ENCODE results near the gene C6orf136. TPM values are rescaled to one million over a fixed set of nuclear protein-coding genes. Genes with fewer than 3 reads are reported as not detected.

Gene C6orf136
- polyA plus RNA-seq, 1 donor (not counting 4 experiments of a cell fraction or from before 2014, with no cell fraction given) = 7.8 TPM

DNA sequence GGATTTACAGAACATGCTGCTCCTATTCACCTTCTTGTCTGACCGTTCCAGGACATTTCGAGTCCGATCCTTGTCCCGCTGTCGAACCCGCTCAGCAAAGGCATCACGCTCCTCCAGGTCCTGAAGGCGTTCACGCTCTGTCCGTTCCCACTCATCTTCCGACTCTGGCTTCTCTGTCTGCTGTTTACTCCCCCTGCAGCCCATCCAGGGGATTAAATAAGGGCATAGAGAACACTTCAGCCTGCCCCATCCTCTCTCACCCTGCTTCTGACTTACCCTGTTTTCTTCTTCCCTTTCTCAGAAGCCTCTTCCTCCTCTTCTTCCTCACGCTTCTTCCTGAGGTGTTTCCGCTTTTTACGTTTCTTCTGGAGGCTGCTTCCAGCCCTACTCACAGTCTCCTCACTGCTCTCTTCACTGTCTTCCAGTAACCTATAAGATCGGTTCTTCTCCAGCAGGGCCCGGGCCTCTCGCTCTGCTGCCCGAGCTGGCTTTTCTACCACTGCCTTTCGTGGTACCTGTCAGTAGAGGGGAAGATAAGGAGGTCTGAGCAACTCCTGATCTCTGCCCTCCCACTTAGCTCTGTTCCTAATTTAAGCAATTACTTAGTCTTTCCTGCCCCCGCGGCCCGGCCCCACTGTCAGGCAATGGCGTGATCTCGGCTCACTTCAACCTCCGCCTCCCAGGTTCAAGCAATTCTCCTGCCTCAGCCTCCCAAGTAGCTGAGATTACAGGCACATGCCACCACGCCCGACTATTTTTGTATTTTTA, 24.0 kb downstream of the C6orf136 start:
- FAIRE-seq (no peak), DNase-seq (ENCODE audit: low read depth, low spot score) (no peak)
- dilution Hi-C loops (cut with MboI; ENCODE audit: extremely low pct_ligation_motif_present, low sequenced_read_pairs) = no loop called here
- no peaks in the 10 kb centered on the region for H3K9me1 ChIP-seq (ENCODE audit: control insufficient read depth, extremely low read depth, insufficient read depth, low read length)
- peaks cover 22% of the 10 kb centered on the region for H3K79me2 ChIP-seq (ENCODE audit: control insufficient read depth, insufficient read depth, low read length)
- peaks cover 7% of the 10 kb centered on the region for H3K4me1 ChIP-seq (ENCODE audit: control insufficient read depth, extremely low read depth, insufficient read depth, low read length)
- H2AFZ ChIP-seq (ENCODE audit: control insufficient read depth, low read length) = no peak overlapping the region
- TF ChIP-seq, protein P1, sequence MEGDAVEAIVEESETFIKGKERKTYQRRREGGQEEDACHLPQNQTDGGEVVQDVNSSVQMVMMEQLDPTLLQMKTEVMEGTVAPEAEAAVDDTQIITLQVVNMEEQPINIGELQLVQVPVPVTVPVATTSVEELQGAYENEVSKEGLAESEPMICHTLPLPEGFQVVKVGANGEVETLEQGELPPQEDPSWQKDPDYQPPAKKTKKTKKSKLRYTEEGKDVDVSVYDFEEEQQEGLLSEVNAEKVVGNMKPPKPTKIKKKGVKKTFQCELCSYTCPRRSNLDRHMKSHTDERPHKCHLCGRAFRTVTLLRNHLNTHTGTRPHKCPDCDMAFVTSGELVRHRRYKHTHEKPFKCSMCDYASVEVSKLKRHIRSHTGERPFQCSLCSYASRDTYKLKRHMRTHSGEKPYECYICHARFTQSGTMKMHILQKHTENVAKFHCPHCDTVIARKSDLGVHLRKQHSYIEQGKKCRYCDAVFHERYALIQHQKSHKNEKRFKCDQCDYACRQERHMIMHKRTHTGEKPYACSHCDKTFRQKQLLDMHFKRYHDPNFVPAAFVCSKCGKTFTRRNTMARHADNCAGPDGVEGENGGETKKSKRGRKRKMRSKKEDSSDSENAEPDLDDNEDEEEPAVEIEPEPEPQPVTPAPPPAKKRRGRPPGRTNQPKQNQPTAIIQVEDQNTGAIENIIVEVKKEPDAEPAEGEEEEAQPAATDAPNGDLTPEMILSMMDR (optimal IDR thresholded peaks at IDR 0.05 in 1 of 3, IDR thresholded peaks at IDR 0.05 in 1 of 3, conservative IDR thresholded peaks at IDR 0.05 in 1 of 3; ENCODE audit: extremely low read depth in 1 of 3, insufficient read depth in 2 of 3, low read length in 3 of 3) = peak in 2 of 3 experiments; percentile 17 to 45
- no peak for TF ChIP-seq EZH2 (IDR thresholded peaks at IDR 0.05; ENCODE audit: low read length)
- no peak overlapping the region for H3K9ac ChIP-seq (ENCODE audit: control insufficient read depth, extremely low read depth, insufficient read depth, low read length)
- H3K36me3 ChIP-seq (ENCODE audit: control insufficient read depth in 2 of 2, extremely low read depth in 1 of 2, insufficient read depth in 2 of 2, low read length in 2 of 2) = peaks cover 14 to 27% of the 10 kb centered on the region in 2 experiments
- H3K9me3 ChIP-seq (ENCODE audit: control insufficient read depth, low read depth, low read length) = no peaks in the 10 kb centered on the region
- no peak overlapping the region for H3K27ac ChIP-seq (ENCODE audit: control insufficient read depth, insufficient read depth, low read length)
- H3K27me3 ChIP-seq (ENCODE audit: control insufficient read depth, extremely low read depth, insufficient read depth, low read length) = no peaks in the 10 kb centered on the region
- H3K4me3 ChIP-seq (ENCODE audit: control insufficient read depth in 2 of 3, extremely low read depth in 1 of 3, insufficient read depth in 2 of 3, low read depth in 1 of 3, low read length in 3 of 3) = no peak overlapping the region
- H4K20me1 ChIP-seq (ENCODE audit: control insufficient read depth, extremely low read depth, insufficient read depth, low read length) = no peaks in the 10 kb centered on the region
- H3K4me2 ChIP-seq (ENCODE audit: control insufficient read depth, extremely low read depth, insufficient read depth, low read depth, low read length) = peak overlapping the region; percentile 89

DNA sequence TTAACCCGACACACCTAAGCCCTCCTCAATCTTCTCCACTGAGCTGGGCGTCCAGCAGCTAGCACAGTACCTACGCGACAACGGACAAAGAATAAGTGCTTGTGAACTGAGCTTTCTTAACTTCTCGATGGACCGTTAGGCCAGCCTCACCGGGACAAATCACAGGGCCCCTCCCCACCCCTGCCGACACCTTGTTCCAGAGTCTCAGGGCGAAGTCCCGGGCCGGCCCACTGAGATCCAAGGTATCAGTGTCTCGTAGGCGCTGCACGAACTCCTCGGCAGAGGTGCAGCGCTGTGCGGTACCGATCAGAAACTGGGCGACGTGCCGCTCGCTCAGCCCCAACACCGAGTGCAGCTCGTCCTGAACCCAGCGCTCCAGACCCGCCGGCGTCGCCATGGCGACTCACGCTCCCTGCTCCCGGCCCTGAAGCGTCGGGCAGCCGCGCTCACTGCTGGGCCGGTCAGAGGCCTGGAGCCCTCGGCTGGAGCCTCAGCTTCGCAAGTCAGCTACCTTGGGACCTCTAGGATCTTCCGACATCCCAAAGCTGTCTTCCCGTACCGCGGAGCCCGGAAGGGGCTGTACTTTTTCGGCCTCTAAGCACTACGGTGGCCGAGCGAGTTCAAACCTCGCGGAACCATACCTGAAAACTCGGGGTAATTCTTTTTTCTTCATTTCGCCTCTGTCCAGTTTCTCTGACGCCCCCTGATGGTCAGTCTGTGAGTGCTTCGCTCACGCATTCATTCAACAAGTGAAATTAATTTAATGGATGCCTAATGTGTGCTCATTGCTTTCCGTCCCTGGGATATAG, 25.7 kb downstream of the C6orf136 start, which contains the start of gene DHX16:
TSS of gene DHX16 (minus strand) at position 562 of the 809 bp plus-strand sequence. CDS start at position 397, 165 bp downstream.
- peak; percentile 78 for FAIRE-seq

More for the DNA sequence above, 25.7 kb downstream of the C6orf136 start, which contains the start of gene DHX16:
- Histone ChIP-seq H3K4me3 (ENCODE audit: control insufficient read depth in 2 of 3, extremely low read depth in 1 of 3, insufficient read depth in 2 of 3, low read depth in 1 of 3, low read length in 3 of 3) (peak within 1 kb of the TSS; percentile 84 to 96 (median 89)), H3K9ac (ENCODE audit: control insufficient read depth, extremely low read depth, insufficient read depth, low read length) (peak within 1 kb of the TSS; percentile 90), H3K36me3 (ENCODE audit: control insufficient read depth in 2 of 2, extremely low read depth in 1 of 2, insufficient read depth in 2 of 2, low read length in 2 of 2) (peaks cover 20 to 39% of the 10 kb centered on the region in 2 experiments), H3K4me2 (ENCODE audit: control insufficient read depth, extremely low read depth, insufficient read depth, low read depth, low read length) (peak within 1 kb of the TSS; percentile 89), H3K4me1 (ENCODE audit: control insufficient read depth, extremely low read depth, insufficient read depth, low read length) (peaks cover 7% of the 10 kb centered on the region), H3K27ac (ENCODE audit: control insufficient read depth, insufficient read depth, low read length) (peak within 1 kb of the TSS; percentile 59), H3K79me2 (ENCODE audit: control insufficient read depth, insufficient read depth, low read length) (peaks cover 22% of the 10 kb centered on the region), H3K9me3 (ENCODE audit: control insufficient read depth, low read depth, low read length) (no peaks in the 10 kb centered on the region), H2AFZ (ENCODE audit: control insufficient read depth, low read length) (peak within 1 kb of the TSS; percentile 55), H4K20me1 (ENCODE audit: control insufficient read depth, extremely low read depth, insufficient read depth, low read length) (peaks cover 3% of the 10 kb centered on the region), H3K9me1 (ENCODE audit: control insufficient read depth, extremely low read depth, insufficient read depth, low read length) (no peaks in the 10 kb centered on the region), H3K27me3 (ENCODE audit: control insufficient read depth, extremely low read depth, insufficient read depth, low read length) (no peaks in the 10 kb centered on the region)
- TF ChIP-seq, protein P1 (optimal IDR thresholded peaks at IDR 0.05 in 1 of 3, IDR thresholded peaks at IDR 0.05 in 1 of 3, conservative IDR thresholded peaks at IDR 0.05 in 1 of 3; ENCODE audit: extremely low read depth in 1 of 3, insufficient read depth in 2 of 3, low read length in 3 of 3) = peak; percentile 69 to 93 (median 78)
- TF ChIP-seq EZH2 (IDR thresholded peaks at IDR 0.05; ENCODE audit: low read length) = no peak
- peak; percentile 85 for DNase-seq (ENCODE audit: low read depth, low spot score)
- dilution Hi-C loops (cut with MboI; ENCODE audit: extremely low pct_ligation_motif_present, low sequenced_read_pairs) = no loop called here

Measured in keratinocyte (primary cell).